Renal pelvis (tissue), 4 donors: ENCODE results near the gene SDK2. TPM values are rescaled to one million over a fixed set of nuclear protein-coding genes. Genes with fewer than 3 reads are reported as not detected.
A peak's percentile ranks its signal among the peaks of the same experiment; 100 is the strongest.

ENCODE experiments used
- DNase-seq: peaks from one replicate; pipeline ENCODE4 v3.0.0-alpha.2; 2013
- polyA plus RNA-seq, 3 donors: library from polyadenylated mRNA; unstranded; fragments of 120-200 nt; gene quantifications; one replicate each; pipeline ENCODE4 v1.2.1, GENCODE V29; 2013; ENCODE audit not compliant: insufficient read length in 3 of 3

SDK2 gene
- polyA plus RNA-seq, 3 donors, result 7.2 to 10.0 (median 9.9) TPM

GRCh38 chr17:73369817-73370490, 274.3 kb downstream of the SDK2 start:
- peak; percentile 79 for DNase-seq

GRCh38 chr17:73369111-73369521, 275.1 kb downstream of the SDK2 start:
- DNase-seq, result no peak

GRCh38 chr17:73368085-73368631, 276.1 kb downstream of the SDK2 start:
- DNase-seq, result no peak

- DNase-seq, result no peak
These were observed 278.2 kb downstream of the SDK2 start for GRCh38 chr17:73365906-73366623.

- DNase-seq, result no peak
These were observed 278.9 kb downstream of the SDK2 start for GRCh38 chr17:73365301-73365874.

GRCh38 chr17:73364155-73364522, 280.1 kb downstream of the SDK2 start:
- no peak for DNase-seq

- DNase-seq, result no peak
These were observed 280.6 kb downstream of the SDK2 start for GRCh38 chr17:73363442-73364154.

GRCh38 chr17:73362697-73363096, 281.5 kb downstream of the SDK2 start:
- DNase-seq, result no peak

GRCh38 chr17:73360961-73361761, 283.1 kb downstream of the SDK2 start:
- peak; percentile 77 for DNase-seq

- no peak for DNase-seq
These were observed 284.2 kb downstream of the SDK2 start for GRCh38 chr17:73359987-73360410.

GRCh38 chr17:73359352-73359751, 284.9 kb downstream of the SDK2 start:
- no peak for DNase-seq

- DNase-seq, result no peak
These were observed 285.6 kb downstream of the SDK2 start for GRCh38 chr17:73358668-73359067.

GRCh38 chr17:73357981-73358380, 286.3 kb downstream of the SDK2 start:
- no peak for DNase-seq

GRCh38 chr17:73357318-73357717, 286.9 kb downstream of the SDK2 start:
- DNase-seq, result no peak

- DNase-seq, result no peak
These were observed 287.6 kb downstream of the SDK2 start for GRCh38 chr17:73356561-73357170.

GRCh38 chr17:73354423-73355284, 289.6 kb downstream of the SDK2 start:
- no peak for DNase-seq

- no peak for DNase-seq
These were observed 292.0 kb downstream of the SDK2 start for GRCh38 chr17:73352261-73352660.

- no peak for DNase-seq
These were observed 292.5 kb downstream of the SDK2 start for GRCh38 chr17:73351764-73352163.

GRCh38 chr17:73350864-73351263, 293.4 kb downstream of the SDK2 start:
- no peak for DNase-seq

- no peak for DNase-seq
These were observed 294.6 kb downstream of the SDK2 start for GRCh38 chr17:73349647-73350046.
